Left lung (tissue), 10 donors: Measurements from ENCODE around the gene HNF4A. TPM values are rescaled to one million over a fixed set of nuclear protein-coding genes. Genes with fewer than 3 reads are reported as not detected.

ENCODE experiments used
- ATAC-seq: fragments of 200-7000 bp; cut with Tn5 transposase; one replicate; pipeline ENCODE4 v1.9.1; 2020; ENCODE audit warnings: moderate library complexity
- DNase-seq, 4 donors: peaks; one replicate each; pipeline ENCODE4 v3.0.0-alpha.2; 2013 to 2020
- H3K27ac ChIP-seq, 2 donors: fragments of 200-600 bp; sonication (generic) in 1 of 2; one replicate each; pipeline versions ENCODE4 v1.5.0 to v1.8.0; 2020 to 2021
- H3K27me3 ChIP-seq, 2 donors: fragments of 200-600 bp; sonication (generic) in 1 of 2; one replicate each; pipeline versions ENCODE4 v1.5.0 to v1.8.0; 2020 to 2021
- H3K36me3 ChIP-seq, 2 donors: fragments of 200-600 bp; sonication (generic) in 1 of 2; one replicate each; pipeline versions ENCODE4 v1.5.0 to v1.8.0; 2020 to 2021
- H3K4me1 ChIP-seq, 2 donors: fragments of 200-600 bp; one replicate each; pipeline ENCODE4 v1.8.0; 2021
- H3K4me3 ChIP-seq, 2 donors: fragments of 200-600 bp; sonication (generic) in 1 of 2; one replicate each; pipeline versions ENCODE4 v1.5.0 to v1.8.0; 2020 to 2021; ENCODE audit warnings: mild to moderate bottlenecking in 1 of 2
- H3K9me3 ChIP-seq, 2 donors: fragments of 200-600 bp; sonication (generic) in 1 of 2; one replicate each; pipeline versions ENCODE4 v1.5.0 to v1.8.0; 2020 to 2021
- CTCF ChIP-seq, 2 donors: fragments of 200-600 bp; sonication (generic) in 1 of 2; IDR thresholded peaks; one replicate each; pipeline versions ENCODE4 v1.5.0 to v1.8.0; 2021; ENCODE audit warnings: antibody characterized with exemption in 2 of 2
- intact Hi-C, 2 donors: fragments of 100-400 bp; cut with DNase I; formaldehyde crosslinking; loops; one replicate each; pipeline versions ENCODE4 v1.11.2 to v1.14.2; 2022
- polyA plus RNA-seq, 6 donors: library from polyadenylated mRNA; unstranded; fragments of 120-200 nt; gene quantifications; one replicate each; pipeline ENCODE4 v1.2.1, GENCODE V29; 2013; ENCODE audit not compliant: insufficient read length in 6 of 6
- total RNA-seq, 2 donors: library from RNA; stranded (reverse); fragmentation: NEBNext Ultra II Directional; extraction: Animal tissue kit (Norgen Biotek cat#: 25700); gene quantifications; one replicate each; pipeline ENCODE4 v1.2.1, GENCODE V29; 2021
- donor health status: DM: no; HTN: yes; CAD: no.
- donor health status: DM: no; HTN: no; CAD: no.

HNF4A gene
- total and polyA plus RNA-seq, 8 donors = 0.21 to 3.5 (median 0.96) TPM

DNA sequence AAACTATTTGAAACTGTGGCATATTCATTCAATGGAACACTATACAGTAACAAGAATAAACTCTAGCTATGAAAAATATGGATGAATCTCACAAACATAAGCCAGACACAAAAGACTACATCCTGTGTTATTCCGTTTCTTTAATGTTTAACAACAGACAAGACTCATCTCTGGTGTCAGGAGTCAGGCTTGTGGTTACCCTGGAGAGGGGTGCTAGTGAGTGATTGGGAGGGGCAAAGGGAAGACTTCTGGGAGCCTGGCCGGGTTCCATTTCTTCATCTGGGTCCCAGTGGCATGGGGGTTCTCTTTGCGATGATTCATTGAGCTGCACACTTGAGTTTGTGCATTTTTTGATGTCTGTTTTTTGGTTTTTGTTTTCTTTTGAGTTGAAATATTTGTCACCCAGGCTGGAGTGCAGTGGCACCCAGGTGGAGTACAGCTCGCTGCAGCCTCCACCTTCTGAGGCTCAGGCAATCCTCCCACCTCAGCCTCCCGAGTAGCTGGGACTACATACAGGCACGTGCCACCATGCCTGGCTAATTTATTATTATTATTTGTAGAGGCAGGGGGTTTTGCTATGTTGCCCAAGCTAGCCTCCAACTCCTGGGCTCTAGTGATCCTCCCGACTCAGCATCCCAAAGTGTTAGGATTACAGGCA lies 98.9 kb downstream of the HNF4A start:
- intact Hi-C loops = no loop called here
- ATAC-seq = no peak
- H3K27ac ChIP-seq = no peak overlapping the region

DNA sequence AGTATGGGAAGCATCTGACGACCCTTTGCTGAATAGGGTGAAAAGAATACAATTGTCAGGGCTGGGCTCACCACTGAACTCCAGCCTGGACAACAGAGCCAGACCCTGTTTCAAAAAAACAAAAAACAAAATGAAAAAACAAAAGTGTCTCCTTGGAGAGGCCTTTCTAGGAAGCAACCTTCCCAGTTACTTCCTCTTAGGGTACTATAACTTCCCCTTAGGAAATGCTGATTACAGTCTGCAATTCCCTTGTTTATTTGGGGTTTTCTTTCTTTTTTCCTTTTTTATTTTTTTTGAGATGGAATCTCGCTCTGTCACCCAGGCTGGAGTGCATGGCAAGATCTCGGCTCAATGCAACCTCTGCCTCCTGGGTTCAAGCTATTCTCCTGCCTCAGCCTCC lies 99.6 kb downstream of the HNF4A start:
- H3K36me3 ChIP-seq = no peaks in the 10 kb centered on the region
- ATAC-seq = no peak
- H3K9me3 ChIP-seq = no peaks in the 10 kb centered on the region
- H3K4me1 ChIP-seq = peaks cover 0 to 7% of the 10 kb centered on the region in 2 donors
- no peak for TF ChIP-seq CTCF (IDR thresholded peaks at IDR 0.05)
- no peak overlapping the region for H3K4me3 ChIP-seq
- H3K27ac ChIP-seq = no peak overlapping the region
- no peak for DNase-seq
- no peaks in the 10 kb centered on the region for H3K27me3 ChIP-seq
- intact Hi-C loops = no loop called here

More for the DNA sequence above, 98.9 kb downstream of the HNF4A start:
- Histone ChIP-seq H3K9me3 (no peaks in the 10 kb centered on the region), H3K27me3 (no peaks in the 10 kb centered on the region), H3K36me3 (no peaks in the 10 kb centered on the region), H3K4me3 (no peak overlapping the region), H3K4me1 (peaks cover 0 to 7% of the 10 kb centered on the region in 2 donors)
- TF ChIP-seq CTCF (IDR thresholded peaks at IDR 0.05) = no peak
- no peak for DNase-seq

GRCh38 chr20:44456611-44457010 lies 101.1 kb downstream of the HNF4A start:
- H3K4me3 ChIP-seq = no peak overlapping the region

GRCh38 chr20:44457016-44457415 lies 101.5 kb downstream of the HNF4A start:
- Histone ChIP-seq H3K27ac (no peak overlapping the region), H3K9me3 (no peaks in the 10 kb centered on the region), H3K4me1 (peaks cover 0 to 7% of the 10 kb centered on the region in 2 donors), H3K36me3 (no peaks in the 10 kb centered on the region), H3K4me3 (no peak overlapping the region), H3K27me3 (no peaks in the 10 kb centered on the region)
- intact Hi-C loops = no loop called here
- no peak for ATAC-seq
- DNase-seq = no peak
- TF ChIP-seq CTCF (IDR thresholded peaks at IDR 0.05) = no peak

More at GRCh38 chr20:44456611-44457010, 101.1 kb downstream of the HNF4A start:
- no peaks in the 10 kb centered on the region for H3K36me3 ChIP-seq
- H3K9me3 ChIP-seq = no peaks in the 10 kb centered on the region
- intact Hi-C loops = no loop called here
- no peaks in the 10 kb centered on the region for H3K27me3 ChIP-seq
- no peak for TF ChIP-seq CTCF (IDR thresholded peaks at IDR 0.05)
- ATAC-seq (no peak), DNase-seq (no peak)
- H3K27ac ChIP-seq = no peak overlapping the region
- H3K4me1 ChIP-seq = peaks cover 0 to 7% of the 10 kb centered on the region in 2 donors

DNA sequence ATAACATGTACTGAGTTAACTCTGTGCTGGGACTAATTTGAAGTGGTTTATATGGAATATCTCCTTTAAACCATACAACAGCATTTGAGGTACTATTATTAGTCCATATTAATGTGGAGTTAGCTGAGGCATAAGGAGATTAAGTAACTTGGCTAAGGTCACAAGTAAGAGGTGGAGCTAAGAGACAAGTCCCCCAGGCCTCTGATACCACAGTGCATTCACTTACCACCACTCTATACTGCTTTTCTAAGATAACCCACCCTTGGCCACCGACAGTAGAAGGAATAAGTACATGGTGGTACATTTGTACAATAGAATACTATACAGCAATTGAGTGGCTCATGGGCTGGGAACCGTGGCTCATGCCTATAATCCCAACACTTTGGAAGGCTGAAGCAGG lies 103.8 kb downstream of the HNF4A start:
- Histone ChIP-seq H3K36me3 (no peaks in the 10 kb centered on the region), H3K9me3 (no peaks in the 10 kb centered on the region), H3K4me3 (no peak overlapping the region), H3K4me1 (peaks cover 0 to 7% of the 10 kb centered on the region in 2 donors), H3K27ac (no peak overlapping the region), H3K27me3 (no peaks in the 10 kb centered on the region)
- TF ChIP-seq CTCF (IDR thresholded peaks at IDR 0.05) = no peak
- intact Hi-C loops = no loop called here
- ATAC-seq (no peak), DNase-seq (no peak)
